ENCODE data around the gene APLNR. TPM values are rescaled to one million over a fixed set of nuclear protein-coding genes. Genes with fewer than 3 reads are reported as not detected.

The APLNR gene
- total RNA-seq, 1 donor from 2014 or later = 0.90 TPM

Other genes starting within 250 kb of the APLNR start
- not detected in 2 replicates for gene OR5AK2, start 248.3 kb downstream of the APLNR start, total RNA-seq
- gene LRRC55, start 55.3 kb downstream of the APLNR start, total RNA-seq = 0.13 TPM in 2 replicates
- 42.0 and 51.5 TPM in 2 replicates for gene TNKS1BP1, start 87.7 kb upstream of the APLNR start, total RNA-seq
- 51.6 and 58.3 TPM in 2 replicates for gene SSRP1, start 98.6 kb upstream of the APLNR start, total RNA-seq
- gene P2RX3, start 101.1 kb upstream of the APLNR start, total RNA-seq = not detected in 2 replicates
- gene PRG3, start 143.9 kb upstream of the APLNR start, total RNA-seq = not detected in 2 replicates
- gene PRG2, start 153.4 kb upstream of the APLNR start, total RNA-seq = under 0.01 TPM in 1 of 2 replicates, not detected in the other
- gene SLC43A3, start 189.9 kb upstream of the APLNR start, total RNA-seq = 24.4 and 35.3 TPM in 2 replicates
- gene RTN4RL2, start 223.3 kb upstream of the APLNR start, total RNA-seq = 0.13 TPM in 1 of 2 replicates, not detected in the other